Endodermal cell (in vitro differentiated cells): ENCODE results near the gene TRIM42. TPM values are rescaled to one million over a fixed set of nuclear protein-coding genes. Genes with fewer than 3 reads are reported as not detected.

Source experiments
- DNase-seq: peaks from one replicate; pipeline ENCODE4 v3.0.0-alpha.2; 2017
- H3K27ac ChIP-seq: 2 replicates; pipeline ENCODE4 v1.5.1; 2013; ENCODE audit warnings: mild to moderate bottlenecking, low read depth, low read length, moderate library complexity
- H3K27me3 ChIP-seq: 2 replicates; pipeline ENCODE4 v1.6.1; 2013; ENCODE audit warnings: mild to moderate bottlenecking, low read length, moderate library complexity; ENCODE audit not compliant: insufficient read depth, control insufficient read depth, poor library complexity, severe bottlenecking
- H3K36me3 ChIP-seq: 2 replicates; pipeline ENCODE4 v1.7.0; 2013; ENCODE audit warnings: mild to moderate bottlenecking, low read length, moderate library complexity; ENCODE audit not compliant: control insufficient read depth, insufficient read depth
- H3K4me1 ChIP-seq: one replicate; pipeline ENCODE4 v1.7.0; 2013; ENCODE audit warnings: low read length; ENCODE audit not compliant: control insufficient read depth, insufficient read depth
- H3K4me3 ChIP-seq: 2 replicates; pipeline ENCODE4 v1.5.1; 2013; ENCODE audit warnings: mild to moderate bottlenecking, low read length, moderate library complexity
- H3K9ac ChIP-seq: 2 replicates; pipeline ENCODE4 v1.6.1; 2013; ENCODE audit warnings: mild to moderate bottlenecking, low read length, moderate library complexity; ENCODE audit not compliant: poor library complexity, severe bottlenecking; ENCODE audit errors: extremely low read depth
- H3K9me3 ChIP-seq: 2 replicates; pipeline ENCODE4 v1.6.1; 2013; ENCODE audit warnings: mild to moderate bottlenecking, low read length, moderate library complexity; ENCODE audit not compliant: control insufficient read depth
- H3K27ac Mint-ChIP-seq: 2 replicates; pipeline ENCODE4 v1.8.0; 2020; ENCODE audit warnings: mixed read lengths
- H3K27me3 Mint-ChIP-seq: 2 replicates; pipeline ENCODE4 v1.8.0; 2021; ENCODE audit warnings: mild to moderate bottlenecking, mixed read lengths; ENCODE audit not compliant: insufficient read depth
- H3K36me3 Mint-ChIP-seq: 2 replicates; pipeline ENCODE4 v1.8.0; 2020; ENCODE audit warnings: low read depth, mixed read lengths
- H3K4me1 Mint-ChIP-seq: 2 replicates; pipeline ENCODE4 v1.8.0; 2020; ENCODE audit warnings: mixed read lengths
- H3K4me3 Mint-ChIP-seq: 2 replicates; pipeline ENCODE4 v1.8.0; 2020; ENCODE audit warnings: mild to moderate bottlenecking, moderate library complexity, mixed read lengths
- H3K9me3 Mint-ChIP-seq: 2 replicates; pipeline ENCODE4 v1.8.0; 2020; ENCODE audit warnings: mild to moderate bottlenecking, mixed read lengths
- CTCF ChIP-seq: fragments of 200-600 bp; sonication (generic); conservative IDR thresholded peaks from 2 replicates; pipeline ENCODE4 v1.5.0; 2021; ENCODE audit warnings: antibody characterized with exemption, mild to moderate bottlenecking
- WGBS, 2 experiments: methylation state at CpG; one replicate each; pipeline versions ENCODE4 v1.1.5 to v1.1.7; 2013; ENCODE audit warnings: missing lambda C conversion rate in 2 of 2, mixed read lengths in 1 of 2; ENCODE audit not compliant: insufficient coverage in 1 of 2, insufficient read length in 1 of 2; 5-methylcytosine and 5-hydroxymethylcytosine counted together
- total RNA-seq, 2 donors: library from RNA; stranded (reverse); fragmentation: NEBNext Ultra II Directional in 1 of 2; extraction: Animal tissue kit (Norgen Biotek cat#: 25700) in 1 of 2; gene quantifications; 2 replicates in 1 of 2; 3 replicates in 1 of 2; pipeline ENCODE4 v1.2.1, GENCODE V29; 2021

Gene TRIM42
- total RNA-seq, 2 donors from 2014 or later, result not detected

- H3K9me3 ChIP-seq, result peaks cover 17% of the 10 kb centered on the region
- no peak for DNase-seq
- H3K4me1 ChIP-seq, result peaks cover 6% of the 10 kb centered on the region
- Mint-ChIP-seq H3K36me3 (no peaks in the 10 kb centered on the region), H3K27ac (no peak overlapping the region), H3K27me3 (peaks cover 4% of the 10 kb centered on the region), H3K9me3 (peaks cover 20% of the 10 kb centered on the region), H3K4me3 (no peak overlapping the region), H3K4me1 (peaks cover 12% of the 10 kb centered on the region)
- no peak for TF ChIP-seq CTCF
- H3K27me3 ChIP-seq, result no peaks in the 10 kb centered on the region
- no peak overlapping the region for H3K27ac ChIP-seq
- no peaks in the 10 kb centered on the region for H3K36me3 ChIP-seq
- no peak overlapping the region for H3K4me3 ChIP-seq
- no peak overlapping the region for H3K9ac ChIP-seq
Observed at GRCh38 chr3:140709751-140710150, 31.9 kb downstream of the TRIM42 start.

GRCh38 chr3:140710711-140711389 is 33.0 kb downstream of the TRIM42 start:
- Mint-ChIP-seq H3K36me3 (no peaks in the 10 kb centered on the region), H3K27me3 (peaks cover 4% of the 10 kb centered on the region), H3K9me3 (peaks cover 10% of the 10 kb centered on the region), H3K27ac (no peak overlapping the region), H3K4me1 (peaks cover 17% of the 10 kb centered on the region), H3K4me3 (no peak overlapping the region)
- Histone ChIP-seq H3K9me3 (peaks cover 7% of the 10 kb centered on the region), H3K4me1 (peaks cover 6% of the 10 kb centered on the region), H3K4me3 (no peak overlapping the region), H3K27ac (no peak overlapping the region), H3K9ac (no peak overlapping the region), H3K27me3 (no peaks in the 10 kb centered on the region), H3K36me3 (no peaks in the 10 kb centered on the region)
- 93 to 100% methylated on average over 1 to 2 of the region's 2 CpGs for WGBS, 2 experiments
- no peak for DNase-seq
- TF ChIP-seq CTCF, result no peak

DNA sequence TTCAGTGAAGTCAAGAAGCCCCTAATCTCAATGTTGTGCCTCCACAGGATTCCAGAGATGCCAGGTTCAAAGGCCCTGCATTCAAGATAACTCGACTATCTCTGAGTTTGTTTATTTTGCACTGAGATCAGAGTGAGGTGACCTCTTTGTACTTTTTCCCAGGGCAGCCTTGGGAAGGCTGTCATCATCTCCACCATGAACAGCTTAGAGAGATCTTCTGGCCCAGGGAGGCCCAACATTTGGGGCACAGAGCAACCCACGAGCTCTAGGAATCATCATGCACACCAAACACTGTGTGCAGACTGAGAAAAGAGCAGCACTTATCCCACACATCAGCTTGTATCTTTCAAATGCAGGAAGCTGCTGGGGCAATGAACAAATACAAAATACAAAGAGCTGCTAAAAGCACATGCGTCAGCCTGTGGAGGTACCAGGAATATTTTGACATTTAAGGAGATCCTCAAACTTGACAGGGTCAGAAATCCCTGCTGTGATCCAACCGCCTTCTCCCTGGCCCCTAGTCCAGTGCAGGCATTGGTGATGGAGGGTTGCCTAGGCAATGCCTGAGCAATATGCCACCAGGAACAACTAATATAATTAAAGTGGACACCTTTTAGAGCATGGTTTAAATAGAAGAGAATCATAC is 33.6 kb downstream of the TRIM42 start:
- whole genome bisulfite sequencing, 2 experiments, result 60 to 81% methylated on average over 4 of the region's 4 CpGs
- H3K9ac ChIP-seq, result no peak overlapping the region
- H3K9me3 ChIP-seq, result peaks cover 6% of the 10 kb centered on the region
- H3K4me1 ChIP-seq, result peaks cover 6% of the 10 kb centered on the region
- Mint-ChIP-seq H3K36me3 (no peaks in the 10 kb centered on the region), H3K27me3 (peaks cover 4% of the 10 kb centered on the region), H3K4me1 (peaks cover 17% of the 10 kb centered on the region), H3K27ac (peak overlapping the region; percentile 77), H3K9me3 (peaks cover 4% of the 10 kb centered on the region), H3K4me3 (no peak overlapping the region)
- H3K4me3 ChIP-seq, result no peak overlapping the region
- no peaks in the 10 kb centered on the region for H3K36me3 ChIP-seq
- H3K27ac ChIP-seq, result peak overlapping the region; percentile 56
- DNase-seq, result no peak
- H3K27me3 ChIP-seq, result no peaks in the 10 kb centered on the region
- TF ChIP-seq CTCF, result no peak
